IPS DF 4.7 (cell line): ENCODE measurements around the gene LCN1.
"Not testable (repeated sequence)": the region's sequence is repeated elsewhere in the genome, so short reads cannot be mapped to it uniquely, and the experiment has no call there.

Source experiments
- DNase-seq: peaks from one replicate; pipeline ENCODE4 v3.0.0-alpha.2; 2013; ENCODE audit warnings: low spot score; ENCODE audit errors: extremely low read depth

The LCN1 gene

DNA sequence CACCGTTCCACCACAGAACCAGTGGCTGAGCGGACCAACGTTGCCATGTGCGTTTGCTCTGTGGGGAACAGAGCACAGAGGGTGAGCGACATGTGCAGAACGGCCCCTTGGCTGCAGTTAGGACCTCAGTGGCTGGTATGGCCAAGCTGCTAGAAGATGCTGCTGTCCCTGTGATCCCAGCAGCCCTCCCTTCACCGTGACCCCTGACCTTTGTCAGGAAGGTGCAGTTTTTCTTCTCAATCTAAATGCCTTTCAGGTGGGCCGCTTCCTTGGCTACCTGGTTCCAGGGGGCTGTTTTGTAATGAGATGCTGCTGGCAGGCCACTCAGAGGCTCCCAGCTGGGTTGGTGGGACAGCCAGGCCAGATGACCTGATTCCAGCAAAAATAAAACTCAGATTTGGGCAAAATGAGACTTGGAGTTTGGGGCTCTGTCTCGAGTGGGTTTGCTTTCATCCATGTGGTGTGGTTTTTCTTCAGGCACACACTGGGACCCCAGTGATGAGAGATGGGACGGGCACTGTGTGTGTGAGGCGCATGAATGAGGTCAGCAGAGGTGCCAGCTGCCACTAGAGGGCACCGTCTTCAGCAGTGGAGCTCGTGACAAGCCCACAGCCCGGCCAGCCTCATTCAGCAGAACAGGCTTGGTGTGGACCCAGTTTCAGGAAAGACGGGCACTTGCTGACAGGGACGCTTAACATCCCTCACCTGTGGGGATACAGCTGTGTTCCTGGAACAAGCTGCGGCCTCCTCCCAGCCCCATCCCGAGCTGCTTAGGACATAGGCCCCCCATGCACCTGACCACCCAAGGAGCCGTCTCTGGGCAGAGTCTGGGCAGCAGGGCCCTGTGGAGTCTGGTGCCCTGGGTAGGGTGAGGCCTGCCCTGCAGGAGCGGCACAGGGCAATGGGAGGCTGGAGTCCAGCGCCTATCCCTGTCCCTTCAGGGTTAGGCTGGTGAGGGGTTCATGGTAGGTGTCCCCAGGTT, 16.7 kb upstream of the LCN1 start:
- no peak for DNase-seq

DNA sequence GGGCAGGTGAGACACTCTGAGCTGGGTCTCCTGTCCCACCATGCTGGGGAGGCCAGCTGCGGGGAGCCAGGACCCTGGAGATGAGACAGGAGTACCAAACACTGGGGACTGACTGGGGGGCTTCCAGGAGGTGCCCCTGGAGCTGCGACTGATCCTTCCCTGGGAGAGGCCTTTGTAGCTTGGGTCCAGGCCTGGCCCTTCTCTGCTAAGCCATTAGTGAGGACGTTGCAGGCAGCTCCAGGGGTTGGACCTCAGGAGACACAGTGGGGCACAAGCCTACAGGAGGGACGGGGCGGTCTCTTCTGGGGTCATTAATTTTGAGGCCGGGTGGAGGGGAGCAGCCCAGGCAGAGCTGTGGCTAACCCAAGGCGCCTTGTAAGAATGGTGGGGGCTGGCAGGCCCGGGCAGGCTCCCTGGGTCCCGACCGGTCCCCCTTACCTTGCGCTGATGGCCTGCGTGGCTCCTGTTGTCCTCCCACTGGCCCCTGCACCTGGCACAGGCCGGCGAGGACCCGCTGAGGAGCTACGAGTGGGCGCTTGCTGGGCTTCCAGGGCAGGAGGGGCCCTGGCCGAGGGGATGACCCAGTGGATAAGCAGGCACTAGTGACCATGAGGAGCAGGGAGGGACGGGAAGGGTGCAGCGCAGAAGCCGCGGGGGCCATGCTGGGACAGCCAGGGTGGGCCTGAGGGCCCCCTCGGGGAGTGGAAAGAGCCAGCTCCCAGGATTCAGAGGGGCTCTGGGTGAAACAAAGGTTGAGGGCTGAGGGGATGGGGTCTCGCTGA, 15.6 kb upstream of the LCN1 start:
- no peak for DNase-seq

DNA sequence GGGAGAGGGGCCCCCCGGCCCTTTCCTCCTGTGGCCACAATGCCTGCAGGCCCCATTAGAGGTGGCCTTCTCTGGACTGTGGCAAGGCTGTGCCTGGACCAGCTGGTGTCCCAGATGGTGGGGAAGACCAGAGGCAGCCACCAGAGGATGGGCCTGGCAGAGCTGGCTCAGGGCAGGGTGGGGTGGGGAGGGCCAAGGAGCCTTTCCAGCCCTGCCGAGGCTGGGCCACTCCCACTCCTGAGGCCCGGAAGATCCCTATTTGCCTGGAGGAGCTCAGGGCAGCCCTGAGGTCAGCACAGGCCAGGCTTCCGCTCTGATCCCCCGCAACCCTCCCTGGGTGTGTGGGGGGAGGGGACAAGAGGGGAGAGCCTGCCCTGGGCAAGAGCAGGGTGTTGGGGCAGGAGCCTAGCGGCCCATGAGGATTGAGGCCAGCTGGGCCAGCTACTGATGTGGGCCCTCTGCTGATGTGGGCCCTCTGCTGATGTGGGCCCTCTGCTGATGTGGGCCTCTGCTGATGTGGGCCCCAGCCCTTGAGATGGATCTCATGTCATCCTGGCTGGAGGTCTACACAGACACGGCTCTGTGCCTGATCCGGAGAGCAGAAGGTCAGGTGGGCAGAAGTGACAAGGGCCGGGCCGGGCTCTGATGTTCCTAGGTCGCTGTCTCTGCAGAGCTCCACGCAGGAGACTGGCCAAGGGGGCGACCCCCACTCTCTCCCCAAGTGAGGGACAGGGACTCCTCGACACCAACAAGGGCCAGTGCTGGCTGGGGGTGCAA, 14.7 kb upstream of the LCN1 start:
- DNase-seq, result no peak

DNA sequence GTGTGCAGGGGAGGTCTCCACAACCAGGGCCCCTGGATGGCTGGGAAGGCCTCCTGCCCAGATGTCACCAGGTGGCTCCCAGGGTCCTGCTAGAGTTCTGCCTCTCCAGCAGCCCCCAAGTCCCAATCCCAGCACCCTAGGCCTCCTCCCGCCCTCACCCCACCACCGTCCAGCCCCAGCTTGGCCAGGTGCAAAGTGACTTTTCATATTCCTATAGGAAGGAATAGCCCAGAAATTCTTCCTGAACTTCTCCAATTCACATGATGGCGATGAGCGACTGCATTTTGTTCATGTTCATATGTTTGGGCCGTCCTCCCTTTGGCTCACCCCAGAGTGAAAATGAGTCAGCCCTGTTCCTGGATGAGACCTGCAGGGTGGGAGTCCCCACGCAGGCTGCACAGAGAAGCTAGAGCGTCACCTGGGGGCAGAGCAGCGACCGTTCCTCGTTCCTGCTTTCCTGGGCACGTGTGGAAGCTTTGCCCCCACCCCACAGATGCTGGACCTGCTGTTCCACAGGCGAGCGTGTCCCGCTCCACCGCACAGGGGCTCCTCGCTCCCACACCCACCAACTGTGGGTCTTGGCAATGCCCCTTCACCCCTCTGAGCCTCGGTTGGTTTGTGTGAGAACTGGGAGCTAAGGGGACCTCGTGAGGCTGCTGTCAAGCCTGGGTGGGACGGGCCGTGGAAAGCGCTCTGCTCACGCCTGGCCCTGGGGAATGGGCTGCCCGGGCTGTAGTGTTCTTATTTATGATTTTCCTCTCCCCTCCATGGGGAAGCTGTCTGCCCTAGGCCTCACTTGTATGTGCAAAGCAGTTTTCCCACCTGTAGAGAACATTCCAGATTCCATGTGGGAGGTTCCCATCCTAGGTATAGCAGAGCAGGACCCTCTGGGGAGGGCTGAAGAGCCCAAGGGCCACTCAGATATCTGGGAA, 13.9 kb upstream of the LCN1 start:
- no peak for DNase-seq

DNA sequence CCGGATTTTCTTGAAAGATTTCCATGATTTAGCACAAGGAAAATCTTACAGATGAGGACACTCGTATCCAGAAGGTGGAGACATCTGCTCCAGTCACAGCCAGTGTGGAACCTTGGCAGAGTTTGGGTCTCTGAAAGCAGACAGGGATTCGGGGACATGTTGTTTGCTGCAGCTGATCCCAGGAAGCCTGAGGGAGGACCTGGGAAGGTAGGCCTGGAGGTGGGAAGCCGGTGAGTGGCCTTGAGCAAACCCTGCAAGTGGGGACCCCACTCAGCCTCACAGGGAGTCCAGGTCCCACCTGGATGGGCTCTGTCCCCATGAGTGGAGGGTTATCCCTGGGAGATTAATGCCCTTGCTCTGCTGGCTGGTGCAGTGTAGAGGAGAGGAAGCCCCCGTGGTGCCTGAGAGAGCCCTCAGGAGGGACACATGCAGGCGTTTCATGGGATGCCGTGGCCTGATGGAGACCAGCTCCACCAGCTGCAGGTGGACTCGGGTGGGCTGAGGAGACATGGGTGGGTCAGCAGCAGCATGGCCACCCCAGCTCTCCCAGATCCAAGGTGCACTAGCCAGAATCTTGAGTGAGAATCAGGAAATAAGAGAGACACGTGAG, 12.9 kb upstream of the LCN1 start:
- DNase-seq, result no peak

DNA sequence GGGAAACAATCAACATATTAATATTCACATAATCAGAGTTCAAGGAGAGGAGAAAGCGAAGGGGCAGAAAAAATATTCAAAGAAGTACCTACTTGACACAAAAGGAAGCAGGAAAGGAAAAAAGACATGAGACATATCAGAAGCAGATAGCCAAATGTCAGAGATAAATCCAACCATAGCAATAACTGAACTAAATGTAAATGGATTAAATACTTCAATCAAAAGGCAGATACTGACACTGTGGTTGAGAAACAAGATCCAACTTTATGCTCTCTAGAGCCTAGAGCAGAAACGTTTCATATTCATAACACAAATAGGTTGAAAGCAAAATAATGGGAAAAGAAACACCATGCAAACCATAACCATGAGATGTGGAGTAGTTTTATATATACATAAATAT, 11.8 kb upstream of the LCN1 start:
- DNase-seq, result no peak

DNA sequence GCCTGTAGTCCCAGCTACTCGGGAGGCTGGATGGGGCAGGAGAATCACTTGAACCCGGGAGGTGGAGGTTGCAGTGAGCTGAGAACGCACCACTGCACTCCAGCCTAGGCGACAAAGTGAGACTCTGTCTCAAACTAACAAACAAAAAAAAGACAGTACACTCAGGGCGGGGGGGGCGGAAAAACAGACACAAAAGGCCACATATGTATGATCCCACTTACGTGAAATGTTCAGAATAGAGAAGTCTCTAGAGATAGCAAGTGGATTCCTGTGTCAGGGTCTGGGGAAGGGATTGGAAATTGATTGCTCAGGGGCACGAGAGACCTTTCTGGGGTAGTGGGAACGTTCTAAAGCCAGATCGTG, 9.0 kb upstream of the LCN1 start:
- no peak for DNase-seq

DNA sequence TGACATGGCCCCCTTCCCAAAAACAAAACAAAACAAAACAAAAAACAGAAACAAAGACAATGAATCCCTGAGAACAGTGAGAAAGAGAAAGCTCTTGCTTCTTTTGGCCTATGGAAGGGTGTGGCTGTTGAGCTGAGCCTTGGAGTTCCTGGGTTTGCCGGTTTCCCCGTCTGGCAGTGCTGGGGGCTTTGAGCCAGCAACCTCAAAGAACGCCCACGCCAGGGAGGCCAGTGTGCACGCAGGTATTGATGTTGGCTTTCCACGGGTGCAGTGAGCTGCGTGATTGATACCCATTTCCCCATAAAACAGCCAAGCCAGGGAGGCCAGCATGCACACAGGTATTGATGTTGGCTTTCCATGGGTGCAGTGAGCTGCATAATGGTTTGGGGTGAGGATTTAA, 8.3 kb upstream of the LCN1 start:
- no peak for DNase-seq

DNA sequence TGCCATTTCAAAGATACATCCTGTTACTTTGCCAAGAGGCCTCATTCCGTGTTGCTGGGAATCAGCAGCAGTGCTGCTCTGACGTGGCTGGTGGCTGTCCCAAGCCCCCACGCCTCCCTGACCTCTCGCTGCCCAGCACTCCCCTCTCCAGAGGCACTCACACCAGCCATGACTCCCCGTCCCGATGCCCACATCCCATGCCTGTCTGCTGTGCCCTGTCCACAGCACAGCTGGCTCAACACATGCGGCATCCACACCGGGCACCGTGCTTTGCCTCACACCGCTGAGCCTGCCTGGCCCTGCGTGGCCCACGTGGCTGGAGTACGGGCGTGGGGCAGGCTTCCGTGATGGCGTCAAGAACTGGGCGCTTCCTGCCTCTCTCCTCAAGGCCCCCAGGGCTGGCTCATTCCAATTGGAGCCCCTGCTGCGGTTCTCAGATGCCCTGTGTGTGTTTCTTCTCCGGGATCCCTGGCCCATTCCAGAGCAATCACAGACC, 7.8 kb upstream of the LCN1 start:
- no peak for DNase-seq

DNA sequence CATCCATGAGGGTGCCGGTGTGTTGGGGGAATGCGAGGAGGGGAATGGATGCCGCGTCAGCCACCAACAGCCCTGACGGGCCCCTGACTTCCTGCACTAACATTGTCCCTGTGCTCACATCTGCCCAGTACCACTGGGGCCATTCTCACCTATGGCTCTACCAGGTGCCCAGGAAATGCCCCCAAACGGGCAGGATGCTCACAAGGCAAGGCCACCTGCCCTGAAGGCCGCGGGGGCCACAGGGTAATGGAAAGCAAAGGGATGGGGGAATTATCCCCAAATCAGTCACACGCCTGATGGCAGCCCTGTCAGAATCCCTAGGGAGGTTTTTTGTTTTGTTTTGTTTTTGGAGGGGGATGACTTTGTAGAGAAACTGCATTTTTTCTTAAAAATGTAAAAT, 7.3 kb upstream of the LCN1 start:
- DNase-seq, result not testable (repeated sequence)

DNA sequence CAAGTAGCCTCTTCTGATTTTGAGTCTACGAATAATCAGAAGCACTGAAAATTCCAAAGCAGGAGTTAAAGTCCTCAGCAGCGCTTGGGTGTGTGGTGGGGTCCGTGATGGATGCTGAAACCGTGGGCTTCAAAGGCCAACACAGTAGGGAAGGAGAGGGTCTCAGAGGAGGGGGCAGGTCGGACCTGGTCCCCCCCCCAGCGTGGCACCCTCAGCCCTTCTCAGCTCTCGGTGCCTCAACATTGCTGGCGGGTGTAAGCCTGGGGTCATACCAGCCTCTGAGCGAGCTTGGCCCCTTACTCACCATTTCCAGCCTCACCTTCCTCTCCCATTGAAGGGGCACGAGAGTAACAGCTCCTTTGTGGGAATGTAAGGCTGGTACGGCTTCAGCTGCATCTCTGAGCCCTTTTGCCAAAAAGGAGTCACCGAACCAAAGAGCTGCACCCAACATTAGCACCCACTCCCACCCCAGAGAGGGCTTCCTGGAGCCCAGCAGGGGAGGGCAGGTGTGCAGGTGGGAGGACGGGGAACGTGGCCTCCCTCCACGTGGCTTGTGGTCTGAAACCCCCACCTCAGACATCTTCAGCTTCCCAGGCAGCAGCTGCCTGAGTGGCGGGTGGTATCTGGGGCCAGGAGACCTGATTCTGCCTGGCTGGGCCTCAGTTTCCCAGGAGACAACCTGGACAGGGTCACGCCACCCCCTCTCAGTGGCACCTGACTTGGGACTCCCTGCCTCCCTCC, 6.7 kb upstream of the LCN1 start:
- DNase-seq, result no peak

DNA sequence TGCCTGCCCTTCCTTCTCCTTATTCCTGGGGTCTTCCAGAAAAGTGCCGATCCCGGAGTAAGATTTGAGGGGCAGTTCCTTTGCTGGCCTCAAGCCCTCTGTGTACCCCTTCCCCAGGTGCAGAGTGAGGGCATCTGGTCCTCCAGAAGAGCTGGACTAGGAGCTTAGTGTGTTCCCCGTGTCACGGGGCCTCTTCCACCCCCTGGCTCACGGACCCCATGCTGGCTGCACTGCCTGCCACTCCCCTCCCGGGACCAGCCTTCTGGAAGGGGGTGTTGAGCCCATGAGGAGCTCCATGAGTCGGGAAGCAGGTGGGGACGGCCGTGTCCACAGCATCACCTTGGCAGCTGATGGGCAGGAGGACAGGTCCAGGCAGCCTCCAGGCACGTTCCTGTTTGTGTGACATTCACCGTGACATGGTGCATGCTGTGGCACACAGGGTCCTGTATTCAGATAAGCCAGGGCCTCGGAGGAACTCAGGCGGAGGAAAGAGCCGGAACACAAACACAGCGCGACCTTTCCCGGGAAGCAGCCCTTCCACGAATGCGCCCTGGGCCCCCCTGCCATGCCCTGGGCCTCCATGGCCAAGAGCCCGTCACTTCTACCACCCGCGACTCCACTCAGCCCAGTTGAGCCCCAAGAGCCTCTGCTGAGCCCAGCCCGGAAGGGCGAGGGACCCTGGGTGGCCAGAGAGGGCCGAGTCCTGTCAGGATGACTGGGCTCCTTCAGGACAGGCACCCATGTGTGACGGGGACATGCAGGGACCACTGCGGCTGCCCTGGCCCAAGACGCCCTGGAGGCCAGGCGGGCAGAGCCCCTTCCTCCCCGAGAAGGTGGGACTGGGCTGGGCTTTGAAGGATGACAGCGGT, 5.9 kb upstream of the LCN1 start:
- DNase-seq, result no peak

DNA sequence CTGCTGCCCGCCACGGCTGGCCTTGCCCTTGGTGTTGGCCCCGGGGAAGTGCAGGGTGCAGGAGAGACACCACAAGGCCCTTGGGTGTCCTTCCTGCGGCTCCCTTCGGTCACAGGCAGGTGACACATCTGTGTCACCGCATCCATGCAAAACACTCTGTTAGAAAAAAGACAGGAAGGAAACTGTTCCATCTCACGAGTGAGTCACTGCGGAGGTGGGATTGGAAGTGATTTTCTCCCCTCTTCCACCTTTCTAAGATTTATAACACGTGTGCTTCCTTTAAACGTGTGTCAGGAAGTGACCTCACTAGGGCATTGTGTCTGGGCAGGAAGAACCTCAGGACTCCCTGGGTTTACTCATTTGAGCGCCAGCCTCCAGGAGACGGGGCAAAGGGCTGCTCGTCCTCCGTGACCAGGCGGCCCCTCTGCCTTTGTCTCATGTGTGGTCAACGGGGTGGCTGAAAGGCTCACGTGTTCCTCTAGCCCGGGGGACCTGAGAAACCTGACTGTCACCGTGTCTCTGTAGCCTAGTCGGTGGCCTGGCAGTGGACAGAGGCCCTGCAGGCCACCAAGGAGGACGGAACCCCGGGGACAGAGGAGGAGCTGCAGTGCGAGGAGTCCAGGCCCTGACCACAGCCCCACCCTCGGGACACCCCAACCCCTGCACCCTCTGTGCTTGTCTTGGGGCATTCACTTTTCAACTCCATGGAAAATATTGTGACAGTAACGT, 4.9 kb upstream of the LCN1 start:
- no peak for DNase-seq

DNA sequence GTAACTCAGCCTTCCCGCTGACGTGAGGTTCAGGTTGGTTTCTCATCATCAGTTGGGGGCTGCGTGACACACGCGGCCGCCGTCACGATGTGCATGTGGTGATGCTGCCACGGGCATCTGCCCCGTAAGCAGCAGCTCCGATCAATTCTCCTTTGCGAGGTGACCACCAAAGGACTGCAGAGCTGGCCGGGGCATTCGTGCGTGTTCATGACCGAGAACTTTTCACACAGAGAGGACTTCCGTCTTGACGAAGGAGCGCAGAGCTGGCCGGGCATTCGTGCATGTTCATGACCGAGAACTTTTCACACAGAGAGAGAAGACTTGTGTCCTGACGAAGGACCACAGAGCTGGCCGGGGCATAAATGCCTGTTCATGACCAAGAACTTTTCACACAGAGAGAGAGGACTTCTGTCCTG, 3.8 kb upstream of the LCN1 start:
- DNase-seq, result no peak

DNA sequence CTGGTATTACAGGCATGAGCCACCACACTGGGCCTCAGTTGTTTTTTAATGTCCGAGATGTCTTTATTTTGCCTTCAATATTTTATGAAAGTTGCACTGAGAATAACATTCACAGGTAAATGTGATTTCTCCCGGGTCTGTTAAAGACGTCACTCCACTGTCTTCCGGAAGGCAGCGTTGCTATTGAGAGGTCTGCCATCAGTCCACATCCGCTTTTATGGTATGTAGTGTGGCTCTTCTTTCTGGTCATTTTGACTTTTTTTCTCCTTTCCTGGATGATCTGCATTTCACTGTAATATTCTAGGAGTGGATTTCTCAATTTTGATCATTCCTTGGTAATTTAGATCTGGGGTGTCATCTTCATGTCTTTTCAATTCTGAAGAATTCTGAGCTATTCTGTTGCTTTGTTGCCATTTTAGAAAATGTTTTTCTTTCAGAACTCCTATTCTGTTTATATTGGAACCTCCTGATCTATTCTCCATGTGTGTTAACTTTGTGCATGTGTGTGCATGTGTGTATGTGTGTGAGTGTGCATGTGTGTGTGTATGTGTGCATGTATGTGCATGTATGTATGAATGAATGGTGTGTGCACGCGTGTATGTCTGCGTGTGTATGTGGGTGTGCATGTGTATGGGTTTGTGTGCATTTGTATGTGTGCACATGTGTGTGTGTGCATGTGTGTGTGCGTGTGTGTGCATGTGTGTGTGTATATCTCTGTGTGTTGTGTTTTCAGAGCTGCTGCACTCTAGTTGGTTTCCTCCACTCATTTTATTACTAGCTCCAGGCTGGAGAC, 1.9 kb upstream of the LCN1 start:
- no peak for DNase-seq

DNA sequence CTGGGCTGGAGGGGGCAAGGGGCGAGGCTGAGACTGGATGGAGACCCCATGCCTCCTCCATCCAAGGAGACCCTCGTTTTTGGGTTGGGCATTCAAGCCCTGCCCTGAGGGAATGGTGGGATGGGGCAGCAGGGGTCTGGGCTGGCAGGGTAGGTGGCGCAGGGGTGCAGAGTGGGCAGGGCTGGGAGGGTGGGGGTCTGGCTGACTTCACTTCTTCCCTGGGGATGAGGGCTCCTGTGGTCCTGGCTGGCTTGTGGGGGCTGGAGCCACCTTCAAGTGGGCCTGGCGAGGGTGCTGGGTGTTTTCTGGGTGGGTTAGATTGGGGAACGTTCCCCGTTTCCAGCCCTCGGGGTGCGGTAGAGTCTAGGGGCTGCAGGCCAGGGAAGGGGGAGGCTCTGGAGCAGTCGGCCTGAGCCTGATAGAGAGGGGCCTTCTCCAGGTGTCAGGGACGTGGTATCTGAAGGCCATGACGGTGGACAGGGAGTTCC, 412 bp downstream of the LCN1 start:
- DNase-seq, result no peak
